Trophoblast cell (in vitro differentiated cells and primary cell): ENCODE measurements around the gene LHFPL2.
A peak's percentile ranks its signal among the peaks of the same experiment; 100 is the strongest.

Experiments
- DNase-seq, 2 donors: peaks; one replicate each; pipeline ENCODE4 v3.0.0-alpha.2; 2016
- H2AFZ ChIP-seq: 2 replicates; pipeline ENCODE4 v1.6.1; 2013; ENCODE audit warnings: low read length, moderate library complexity, mild to moderate bottlenecking; ENCODE audit not compliant: insufficient read depth, poor library complexity
- H2AK5ac ChIP-seq: 2 replicates; pipeline ENCODE4 v1.6.1; 2013; ENCODE audit warnings: mild to moderate bottlenecking, low read length
- H2BK120ac ChIP-seq: 2 replicates; pipeline ENCODE4 v1.6.1; 2013; ENCODE audit warnings: low read length, mild to moderate bottlenecking, moderate library complexity; ENCODE audit not compliant: insufficient read depth, poor library complexity
- H2BK12ac ChIP-seq: 2 replicates; pipeline ENCODE4 v1.6.1; 2013; ENCODE audit warnings: mild to moderate bottlenecking, low read length, moderate library complexity
- H2BK5ac ChIP-seq: 2 replicates; pipeline ENCODE4 v1.6.1; 2013; ENCODE audit warnings: low read length, low read depth, moderate library complexity, mild to moderate bottlenecking; ENCODE audit not compliant: poor library complexity
- H3K14ac ChIP-seq: 2 replicates; pipeline ENCODE4 v1.6.1; 2013; ENCODE audit warnings: mild to moderate bottlenecking, low read length
- H3K18ac ChIP-seq: 2 replicates; pipeline ENCODE4 v1.6.1; 2013; ENCODE audit warnings: mild to moderate bottlenecking, low read length
- H3K23ac ChIP-seq: 2 replicates; pipeline ENCODE4 v1.6.1; 2013; ENCODE audit warnings: low read length
- H3K27ac ChIP-seq: 2 replicates; pipeline ENCODE4 v1.5.1; 2013; ENCODE audit warnings: low read depth, mild to moderate bottlenecking, inconsistent platforms, low read length, moderate library complexity
- H3K27me3 ChIP-seq: 2 replicates; pipeline ENCODE4 v1.6.1; 2013; ENCODE audit warnings: inconsistent platforms, mild to moderate bottlenecking, low read length, moderate library complexity; ENCODE audit not compliant: insufficient read depth
- H3K36me3 ChIP-seq, 2 experiments: 1 replicate in 1 of 2; 2 replicates in 1 of 2; pipeline ENCODE4 v1.6.1; 2013; ENCODE audit warnings: low read length in 2 of 2, mild to moderate bottlenecking in 2 of 2, moderate library complexity in 1 of 2; ENCODE audit not compliant: insufficient read depth in 2 of 2, control insufficient read depth in 1 of 2
- H3K4ac ChIP-seq: 2 replicates; pipeline ENCODE4 v1.6.1; 2013; ENCODE audit warnings: low read depth, mild to moderate bottlenecking, low read length, moderate library complexity
- H3K4me1 ChIP-seq, 2 experiments: 1 replicate in 1 of 2; 2 replicates in 1 of 2; pipeline ENCODE4 v1.6.1; 2013; ENCODE audit warnings: low read length in 2 of 2, mild to moderate bottlenecking in 2 of 2, moderate library complexity in 1 of 2; ENCODE audit not compliant: insufficient read depth in 2 of 2, control insufficient read depth in 1 of 2
- H3K4me2 ChIP-seq: 2 replicates; pipeline ENCODE4 v1.6.1; 2013; ENCODE audit warnings: inconsistent platforms, mild to moderate bottlenecking, low read length, moderate library complexity
- H3K4me3 ChIP-seq: 2 replicates; pipeline ENCODE4 v1.5.1; 2013; ENCODE audit warnings: mild to moderate bottlenecking, low read depth, low read length, inconsistent platforms
- H3K79me1 ChIP-seq: one replicate; pipeline ENCODE4 v1.6.1; 2013; ENCODE audit warnings: low read length
- H3K79me2 ChIP-seq: 2 replicates; pipeline ENCODE4 v1.6.1; 2013; ENCODE audit warnings: low read length, mild to moderate bottlenecking; ENCODE audit not compliant: control insufficient read depth, insufficient read depth, poor library complexity
- H3K9ac ChIP-seq: 2 replicates; pipeline ENCODE4 v1.6.1; 2013; ENCODE audit warnings: mild to moderate bottlenecking, low read length
- H3K9me3 ChIP-seq: 2 replicates; pipeline ENCODE4 v1.6.1; 2013; ENCODE audit warnings: low read depth, mild to moderate bottlenecking, control low read depth, inconsistent platforms, low read length; ENCODE audit not compliant: insufficient read depth
- H4K12ac ChIP-seq: 2 replicates; pipeline ENCODE4 v1.6.1; 2013; ENCODE audit warnings: low read depth, mild to moderate bottlenecking, low read length, moderate library complexity
- H4K8ac ChIP-seq: 2 replicates; pipeline ENCODE4 v1.6.1; 2013; ENCODE audit warnings: low read depth, mild to moderate bottlenecking, low read length, moderate library complexity
- H4K91ac ChIP-seq: one replicate; pipeline ENCODE4 v1.6.1; 2013; ENCODE audit warnings: low read depth, mild to moderate bottlenecking, low read length, moderate library complexity
- WGBS: extraction: QIAGEN DNeasy Blood & Tissue Kit; methylation state at CpG from one replicate; pipeline ENCODE4 v1.1.7; 2013; ENCODE audit warnings: missing lambda C conversion rate; ENCODE audit not compliant: insufficient read length, insufficient coverage; ENCODE audit errors: extremely low coverage; 5-methylcytosine and 5-hydroxymethylcytosine counted together

Gene LHFPL2

DNA sequence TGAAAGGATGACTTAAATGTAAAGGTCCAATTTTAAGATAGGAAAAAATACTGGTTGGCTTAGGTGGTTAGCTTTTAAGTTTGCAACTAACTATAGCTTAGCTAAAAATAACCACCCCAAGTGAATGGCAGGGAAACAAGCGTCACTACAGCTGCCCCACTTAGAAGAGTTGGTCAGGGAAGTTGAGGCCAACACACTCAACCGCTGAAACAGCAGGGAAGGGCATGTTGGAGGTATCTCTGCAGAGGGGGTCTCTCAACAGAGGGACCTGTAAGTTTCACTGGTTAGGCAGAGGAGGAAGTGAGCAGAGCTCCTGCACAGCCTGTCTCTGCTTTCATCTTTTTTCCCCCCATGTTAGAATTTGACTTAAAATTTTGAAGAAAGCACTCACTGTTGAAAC lies 75.3 kb downstream of the LHFPL2 start:
- Histone ChIP-seq H3K9me3 (no peaks in the 10 kb centered on the region), H2BK5ac (no peak overlapping the region), H4K8ac (no peak overlapping the region), H3K27ac (no peak overlapping the region), H2BK12ac (no peak overlapping the region), H3K9ac (no peak overlapping the region), H2AK5ac (no peak overlapping the region), H3K79me1 (peaks cover 1% of the 10 kb centered on the region), H3K18ac (no peak overlapping the region), H3K4me2 (no peak overlapping the region), H4K91ac (no peak overlapping the region), H3K23ac (peak overlapping the region; percentile 7), H2AFZ (no peak overlapping the region), H3K4ac (no peak overlapping the region), H3K4me3 (no peak overlapping the region), H3K14ac (no peak overlapping the region), H3K27me3 (no peaks in the 10 kb centered on the region), H4K12ac (no peak overlapping the region), H3K4me1 (peaks cover 15 to 18% of the 10 kb centered on the region in 2 experiments), H2BK120ac (no peak overlapping the region), H3K36me3 (peaks cover 0 to 2% of the 10 kb centered on the region in 2 experiments), H3K79me2 (peaks cover 7% of the 10 kb centered on the region)
- no CpG with 5 or more reads among the region's 2 CpGs for WGBS
- DNase-seq, result no peak

DNA sequence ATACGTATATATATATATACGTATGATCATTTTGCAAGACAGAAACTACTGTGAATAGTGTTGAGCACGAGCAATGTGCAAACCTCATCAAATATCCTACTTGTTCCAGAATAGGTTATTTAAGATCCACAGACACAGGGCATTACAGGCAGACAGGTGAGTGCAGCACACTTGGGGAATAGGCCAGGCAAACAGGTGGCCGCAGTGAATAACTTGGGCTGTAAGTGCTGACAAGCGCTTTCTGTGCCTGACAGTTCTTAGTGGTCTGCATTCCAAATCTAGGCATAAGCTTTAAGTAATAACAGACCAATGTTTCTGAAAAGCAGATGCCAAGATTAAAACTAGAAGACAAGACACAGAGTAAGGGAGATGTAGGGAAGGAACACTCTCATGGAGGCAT lies 77.9 kb downstream of the LHFPL2 start:
- Histone ChIP-seq H3K4me3 (no peak overlapping the region), H2AK5ac (no peak overlapping the region), H3K9me3 (no peaks in the 10 kb centered on the region), H2AFZ (no peak overlapping the region), H3K36me3 (no peaks in the 10 kb centered on the region), H2BK5ac (no peak overlapping the region), H2BK12ac (no peak overlapping the region), H4K8ac (no peak overlapping the region), H3K9ac (no peak overlapping the region), H3K4ac (no peak overlapping the region), H3K27me3 (no peaks in the 10 kb centered on the region), H3K23ac (no peak overlapping the region), H2BK120ac (no peak overlapping the region), H3K4me2 (no peak overlapping the region), H3K27ac (no peak overlapping the region), H3K79me1 (no peaks in the 10 kb centered on the region), H3K14ac (no peak overlapping the region), H4K91ac (no peak overlapping the region), H3K4me1 (peaks cover 13 to 14% of the 10 kb centered on the region in 2 experiments), H3K18ac (no peak overlapping the region), H4K12ac (no peak overlapping the region), H3K79me2 (peaks cover 5% of the 10 kb centered on the region)
- WGBS, result no CpG with 5 or more reads among the region's 5 CpGs
- DNase-seq, result no peak

DNA sequence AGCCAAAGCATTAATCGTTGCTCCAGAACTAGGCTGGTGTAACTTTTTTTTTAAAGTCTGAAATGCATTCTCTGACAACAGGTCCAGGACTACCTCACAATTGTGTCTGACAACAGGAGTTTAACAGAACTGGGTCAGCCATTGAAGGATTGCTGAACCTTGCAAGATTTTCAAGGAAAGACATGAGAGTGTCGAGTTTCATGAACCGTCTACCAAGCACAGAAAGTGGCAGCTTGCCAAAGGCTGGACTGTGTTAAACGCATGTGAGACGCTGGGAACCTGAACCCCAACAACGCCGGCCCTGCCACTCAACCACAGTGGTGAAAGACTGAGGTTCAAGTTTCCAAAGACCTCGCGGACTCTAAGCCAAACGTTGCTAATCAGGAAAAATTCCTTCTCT lies 79.1 kb downstream of the LHFPL2 start:
- H4K8ac ChIP-seq, result peak overlapping the region; percentile 57
- no peaks in the 10 kb centered on the region for H3K27me3 ChIP-seq
- no peak overlapping the region for H2BK120ac ChIP-seq
- no peak overlapping the region for H4K12ac ChIP-seq
- H3K14ac ChIP-seq, result no peak overlapping the region
- WGBS, result no CpG with 5 or more reads among the region's 10 CpGs
- no peak overlapping the region for H3K4ac ChIP-seq
- DNase-seq, result no peak
- H3K36me3 ChIP-seq, result no peaks in the 10 kb centered on the region
- no peak overlapping the region for H3K27ac ChIP-seq
- H2BK5ac ChIP-seq, result no peak overlapping the region
- no peak overlapping the region for H3K4me2 ChIP-seq
- no peak overlapping the region for H3K4me3 ChIP-seq
- no peak overlapping the region for H3K23ac ChIP-seq
- no peaks in the 10 kb centered on the region for H3K9me3 ChIP-seq
- no peaks in the 10 kb centered on the region for H3K79me1 ChIP-seq
- no peak overlapping the region for H4K91ac ChIP-seq
- H2AK5ac ChIP-seq, result no peak overlapping the region
- H3K18ac ChIP-seq, result no peak overlapping the region
- peaks cover 6 to 9% of the 10 kb centered on the region in 2 experiments for H3K4me1 ChIP-seq
- peaks cover 5% of the 10 kb centered on the region for H3K79me2 ChIP-seq
- H3K9ac ChIP-seq, result no peak overlapping the region
- no peak overlapping the region for H2BK12ac ChIP-seq
- no peak overlapping the region for H2AFZ ChIP-seq

DNA sequence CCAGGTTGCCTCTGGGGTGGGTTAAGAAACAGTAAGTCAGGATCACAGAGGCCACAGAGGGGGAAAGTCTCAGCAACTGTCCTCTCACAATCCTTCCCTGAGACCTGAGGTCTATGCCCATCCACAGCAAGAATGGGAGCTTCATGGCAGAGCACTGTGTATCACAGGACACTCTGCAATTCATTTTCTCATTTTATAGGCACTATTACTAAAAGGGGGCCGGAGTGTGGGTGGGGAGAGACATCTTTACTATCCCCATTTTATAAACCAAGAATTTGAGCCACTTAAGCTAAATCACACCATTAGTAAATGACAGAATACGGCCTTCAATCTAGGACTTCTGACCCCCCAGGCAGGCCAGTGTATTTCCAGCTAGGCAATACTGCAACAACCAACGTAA lies 79.9 kb downstream of the LHFPL2 start:
- no peak overlapping the region for H2AFZ ChIP-seq
- peak overlapping the region; percentile 40 for H3K4ac ChIP-seq
- H3K27ac ChIP-seq, result no peak overlapping the region
- no peak overlapping the region for H4K12ac ChIP-seq
- peaks cover 2% of the 10 kb centered on the region for H3K79me2 ChIP-seq
- no peak for DNase-seq
- H3K4me2 ChIP-seq, result no peak overlapping the region
- H4K8ac ChIP-seq, result no peak overlapping the region
- peak overlapping the region; percentile 35 for H2AK5ac ChIP-seq
- H2BK5ac ChIP-seq, result no peak overlapping the region
- H3K79me1 ChIP-seq, result no peaks in the 10 kb centered on the region
- H3K9ac ChIP-seq, result no peak overlapping the region
- H3K4me1 ChIP-seq, result peaks cover 3 to 7% of the 10 kb centered on the region in 2 experiments
- peak overlapping the region; percentile 78 for H3K23ac ChIP-seq
- H3K18ac ChIP-seq, result no peak overlapping the region
- WGBS, result no CpG with 5 or more reads among the region's 3 CpGs
- H3K4me3 ChIP-seq, result no peak overlapping the region
- no peaks in the 10 kb centered on the region for H3K27me3 ChIP-seq
- H2BK120ac ChIP-seq, result no peak overlapping the region
- no peak overlapping the region for H4K91ac ChIP-seq
- no peak overlapping the region for H2BK12ac ChIP-seq
- H3K36me3 ChIP-seq, result no peaks in the 10 kb centered on the region
- H3K14ac ChIP-seq, result no peak overlapping the region
- H3K9me3 ChIP-seq, result no peaks in the 10 kb centered on the region
